ENCODE results near the gene TSPAN10.
"Not testable (repeated sequence)": the region's sequence is repeated elsewhere in the genome, so short reads cannot be mapped to it uniquely, and the experiment has no call there.

TSPAN10 gene

DNA sequence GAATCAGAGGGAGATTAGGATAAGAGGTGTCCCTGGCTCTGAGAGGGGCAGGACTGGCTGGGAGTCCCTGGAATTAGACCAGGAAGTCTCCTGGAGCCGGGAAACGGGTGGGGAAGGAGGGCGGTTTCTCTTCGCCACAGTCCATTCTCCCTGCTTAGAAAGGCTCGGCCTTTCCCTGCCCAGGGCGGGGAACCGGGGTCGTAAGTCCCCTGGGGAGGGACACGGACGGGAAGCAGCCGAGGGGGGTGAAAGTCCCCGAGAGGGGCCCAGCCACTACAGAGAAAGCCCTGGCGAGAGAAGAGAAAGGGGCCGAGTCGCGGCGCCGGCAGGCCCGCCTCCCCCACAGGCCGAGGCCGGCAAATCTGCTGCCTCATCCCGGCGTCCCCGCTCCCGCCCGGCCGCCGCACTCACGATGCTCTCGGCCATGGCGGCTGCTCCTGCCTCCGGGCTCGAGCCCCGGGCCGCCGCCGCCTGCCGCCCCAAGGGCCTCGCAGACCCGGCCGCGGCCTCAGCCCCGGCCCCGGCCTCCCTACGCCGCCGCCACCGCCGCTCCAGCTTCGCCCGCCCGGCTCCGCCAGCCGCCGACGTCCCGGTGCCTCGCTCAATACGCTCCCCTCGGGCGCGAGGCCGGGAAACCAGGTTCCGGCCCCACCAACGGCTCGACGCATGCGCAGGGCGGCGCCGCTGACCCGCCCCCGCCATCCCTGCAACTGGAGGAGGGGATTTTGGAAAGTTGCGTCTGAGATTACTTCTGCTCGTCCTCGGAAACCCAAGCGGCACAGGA, at the start of gene TSPAN10, which contains the start of gene NPLOC4:
Gene TSPAN10 (plus strand): TSS at position 692 of the 784 bp plus-strand sequence. CDS start 5,217 bp downstream, outside the sequence.
Gene NPLOC4 (minus strand): TSS at position 608 of the 784 bp plus-strand sequence. CDS start 182 bp downstream, at position 426.
- peak; percentile 45 for DNase-seq (ENCODE audit: low read depth)
- H3K4me3 ChIP-seq (ENCODE audit: low read depth, low read length): peak within 1 kb of the TSS; percentile 92

DNA sequence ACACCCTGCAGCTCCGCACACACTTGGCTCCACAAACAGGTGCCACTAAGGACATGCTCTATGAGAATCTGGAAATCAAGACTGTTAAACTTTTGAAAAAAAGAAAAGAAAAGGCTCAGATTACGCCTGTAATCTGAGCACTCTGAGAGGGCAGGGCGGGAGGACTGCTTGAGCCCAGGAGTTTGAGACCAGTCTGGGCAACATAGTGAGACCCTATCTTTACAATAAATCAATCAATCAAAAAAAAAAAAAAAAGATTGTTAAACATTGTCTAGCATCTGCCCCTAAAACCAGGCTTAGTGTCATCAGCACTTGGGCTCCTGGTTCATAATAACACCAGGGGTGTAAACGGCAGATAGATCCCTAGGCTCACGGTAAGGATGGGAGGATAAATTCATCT, 47.4 kb upstream of the TSPAN10 start:
- H3K4me3 ChIP-seq (ENCODE audit: low read depth, low read length): no peak overlapping the region
- DNase-seq (ENCODE audit: low read depth): no peak

DNA sequence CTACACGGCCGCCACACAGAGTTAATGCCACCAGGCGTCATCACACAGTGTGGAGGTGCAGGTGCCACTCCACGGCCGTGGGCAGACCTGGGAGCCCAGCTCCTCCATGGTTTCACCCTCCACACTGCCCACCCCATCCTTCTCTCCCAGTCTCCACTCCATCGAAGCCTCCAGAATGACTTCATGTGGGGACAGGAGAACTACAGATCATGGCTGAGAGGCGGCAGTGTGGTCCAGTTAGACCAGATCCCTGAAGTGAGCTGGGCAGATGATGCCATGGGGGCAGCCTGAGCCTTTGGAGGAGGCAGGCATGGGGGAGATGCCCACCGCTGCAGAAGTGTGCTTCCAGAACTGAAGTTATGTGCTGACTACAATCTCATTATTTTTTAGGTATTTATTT, 46.9 kb upstream of the TSPAN10 start:
- H3K4me3 ChIP-seq (ENCODE audit: low read depth, low read length): no peak overlapping the region
- no peak for DNase-seq (ENCODE audit: low read depth)

DNA sequence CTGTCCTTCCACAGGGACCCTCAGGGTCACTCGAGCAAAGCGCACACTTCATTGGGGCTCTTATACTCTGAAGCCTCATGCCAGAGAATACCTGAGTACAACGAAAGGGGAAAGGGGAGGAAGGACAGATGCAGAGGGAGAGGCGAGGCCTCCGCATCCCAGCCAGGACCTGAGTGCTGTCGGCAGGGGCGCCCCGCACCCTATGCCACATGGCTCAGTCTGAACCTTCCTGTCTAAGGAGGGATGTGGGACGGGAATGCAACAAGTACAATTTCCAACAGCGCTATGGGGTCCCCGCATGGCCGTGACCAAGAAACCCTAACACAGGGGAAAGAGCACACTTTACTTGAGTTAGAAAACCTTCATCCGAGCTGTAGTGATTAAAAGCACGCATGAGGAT, 45.0 kb upstream of the TSPAN10 start:
- no peak overlapping the region for H3K4me3 ChIP-seq (ENCODE audit: low read depth, low read length)
- no peak for DNase-seq (ENCODE audit: low read depth)

DNA sequence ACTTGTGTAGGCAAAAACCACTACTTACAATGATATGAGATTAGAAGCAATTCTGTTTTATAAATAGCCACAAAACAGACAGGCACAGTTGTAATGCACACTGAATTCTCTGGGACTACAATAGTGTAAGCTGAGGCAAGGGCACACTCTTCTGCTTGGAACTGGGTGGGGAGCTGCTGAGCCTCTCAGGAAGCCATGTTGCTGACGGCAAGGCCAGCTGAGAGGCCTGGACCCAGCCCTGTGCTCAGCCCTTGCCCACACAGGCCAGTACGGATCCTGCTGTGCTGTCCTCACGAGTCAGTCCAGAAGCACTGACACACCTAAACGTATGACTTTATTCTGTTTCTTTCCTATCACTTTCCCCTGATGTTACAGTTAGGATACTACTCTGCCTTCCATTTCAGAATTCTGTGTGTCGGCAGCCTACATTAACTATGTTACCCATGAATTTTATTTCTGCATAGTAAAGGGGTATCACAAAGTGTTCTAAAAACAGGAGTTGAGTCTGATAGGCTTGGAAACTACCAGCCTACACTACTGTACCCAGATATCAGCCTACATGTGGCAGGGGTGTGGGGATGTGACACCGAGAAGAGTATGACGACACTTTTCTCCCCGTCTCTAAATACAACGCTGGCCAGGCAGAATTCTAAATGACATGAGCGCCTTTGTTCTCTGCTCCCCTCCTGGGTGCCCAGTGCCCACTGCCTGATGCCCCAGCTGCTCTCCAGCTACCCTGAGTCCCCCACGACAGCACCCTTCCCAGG, 43.7 kb upstream of the TSPAN10 start:
- H3K4me3 ChIP-seq (ENCODE audit: low read depth, low read length): no peak overlapping the region
- DNase-seq (ENCODE audit: low read depth): no peak

DNA sequence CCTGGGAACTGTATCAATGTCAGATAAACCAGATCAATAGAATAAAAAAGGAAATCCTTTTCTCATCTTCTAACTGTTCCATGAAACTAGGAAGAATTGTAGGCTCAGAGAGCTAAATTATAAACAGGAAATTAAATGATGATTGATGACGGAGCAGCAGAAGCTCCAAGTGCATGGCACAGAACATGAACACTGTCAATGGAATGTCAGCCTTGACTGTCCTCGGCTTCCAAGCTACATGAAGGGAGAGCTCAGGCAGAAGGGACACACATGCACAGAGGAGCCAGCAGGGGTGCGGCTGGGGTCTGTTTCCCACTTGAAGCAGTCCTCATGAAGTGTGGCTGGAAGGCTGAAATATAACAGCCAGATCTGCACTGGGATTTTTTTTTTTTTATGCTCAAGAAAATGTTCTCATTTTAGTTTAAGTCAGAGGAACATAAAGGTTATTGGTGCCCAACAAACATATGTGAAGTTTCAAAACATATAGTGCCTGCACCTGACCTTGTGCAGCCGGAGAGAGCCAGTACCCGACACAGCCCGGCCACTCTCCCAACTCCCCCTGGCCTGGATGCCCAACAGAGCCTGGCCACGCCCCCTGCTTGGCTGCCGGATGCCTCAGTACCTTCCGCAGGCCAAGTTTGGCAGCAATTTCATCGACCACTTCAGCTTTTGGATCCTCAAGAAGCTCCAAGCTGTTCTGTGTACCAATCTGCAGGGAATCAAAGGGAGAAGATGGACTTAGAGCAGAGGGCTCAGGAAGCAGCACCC, 37.1 kb upstream of the TSPAN10 start:
- H3K4me3 ChIP-seq (ENCODE audit: low read depth, low read length): no peak overlapping the region
- no peak for DNase-seq (ENCODE audit: low read depth)

DNA sequence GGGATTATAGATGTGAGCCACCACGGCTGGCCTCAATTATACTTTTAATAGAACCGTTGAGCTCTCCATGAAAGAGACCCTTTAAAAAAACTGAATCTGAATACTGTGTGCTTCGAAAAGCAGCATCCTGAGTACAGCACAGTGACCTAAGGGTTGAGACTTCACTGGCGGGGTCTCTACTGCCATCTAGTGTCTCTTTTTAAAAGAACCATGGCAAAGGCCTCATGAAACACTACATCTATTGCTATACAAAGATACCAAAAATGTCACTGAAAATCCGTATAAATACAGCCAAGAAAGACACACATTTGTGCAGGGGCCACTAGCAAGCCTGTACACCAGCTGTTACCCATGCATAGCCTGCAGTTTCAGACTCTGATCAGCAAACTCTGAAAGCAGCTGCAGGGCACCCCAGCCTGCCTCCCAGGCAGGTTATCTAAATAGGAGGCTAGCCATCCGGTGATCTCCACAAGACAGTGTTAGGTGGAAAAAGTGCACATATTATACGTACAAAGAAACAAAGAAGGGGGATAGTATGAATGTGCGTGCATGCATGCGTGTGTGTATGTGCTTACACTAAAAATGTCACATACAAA, 35.4 kb upstream of the TSPAN10 start:
- DNase-seq (ENCODE audit: low read depth): peak; percentile 47
- no peak overlapping the region for H3K4me3 ChIP-seq (ENCODE audit: low read depth, low read length)

DNA sequence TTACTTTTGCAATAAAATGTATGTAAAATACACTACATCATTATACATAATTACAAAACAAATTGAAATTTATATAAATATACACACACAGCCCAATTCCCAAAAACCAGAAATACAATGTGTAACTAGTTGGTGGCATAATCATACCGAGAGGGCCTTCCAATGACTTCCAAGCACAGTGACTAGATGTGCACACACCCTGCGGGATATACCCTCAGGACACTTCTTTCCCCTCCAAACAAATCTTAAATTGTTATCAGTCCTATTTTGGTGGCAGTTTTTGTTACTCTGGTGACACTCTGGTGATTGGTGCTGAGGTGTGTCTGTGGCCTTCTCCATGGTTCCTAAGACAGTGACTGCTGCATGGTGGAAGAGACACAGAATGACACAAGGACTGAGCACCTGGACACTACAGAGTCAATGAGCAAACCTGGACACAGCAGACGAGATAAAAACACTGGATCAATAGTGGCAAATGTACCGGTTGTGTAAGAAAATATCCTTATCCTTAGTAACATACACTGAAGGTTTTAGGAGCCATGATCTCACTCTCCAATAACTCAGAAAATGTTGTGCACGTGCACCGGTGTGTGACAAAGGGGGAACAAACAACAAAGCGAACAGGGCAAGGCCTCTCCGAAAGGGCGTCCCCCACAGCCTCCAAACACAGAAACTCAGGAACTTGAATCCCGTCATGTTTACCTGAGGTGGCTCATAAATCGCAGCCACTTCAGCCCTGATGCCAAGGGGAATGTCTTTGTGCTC, 33.0 kb upstream of the TSPAN10 start:
- no peak overlapping the region for H3K4me3 ChIP-seq (ENCODE audit: low read depth, low read length)
- no peak for DNase-seq (ENCODE audit: low read depth)

DNA sequence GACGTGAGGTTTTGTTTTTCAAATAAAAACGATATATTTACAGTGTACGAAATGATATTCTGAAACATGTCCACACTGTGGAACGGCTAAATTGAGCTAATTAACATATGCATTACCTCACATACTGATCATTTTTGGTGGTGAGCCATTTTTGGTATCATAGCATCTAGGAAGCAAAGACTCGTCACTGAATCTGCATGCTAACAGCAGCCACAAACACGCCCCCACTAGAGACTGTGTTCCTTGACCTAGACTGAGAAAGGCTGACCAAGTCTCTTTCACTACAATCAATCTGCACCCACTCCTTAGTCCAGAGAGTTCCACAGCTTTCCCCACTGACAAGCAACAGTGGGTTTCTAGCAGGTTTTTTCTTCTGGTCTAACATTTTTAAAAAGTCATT, 29.6 kb upstream of the TSPAN10 start:
- no peak for DNase-seq (ENCODE audit: low read depth)
- no peak overlapping the region for H3K4me3 ChIP-seq (ENCODE audit: low read depth, low read length)

DNA sequence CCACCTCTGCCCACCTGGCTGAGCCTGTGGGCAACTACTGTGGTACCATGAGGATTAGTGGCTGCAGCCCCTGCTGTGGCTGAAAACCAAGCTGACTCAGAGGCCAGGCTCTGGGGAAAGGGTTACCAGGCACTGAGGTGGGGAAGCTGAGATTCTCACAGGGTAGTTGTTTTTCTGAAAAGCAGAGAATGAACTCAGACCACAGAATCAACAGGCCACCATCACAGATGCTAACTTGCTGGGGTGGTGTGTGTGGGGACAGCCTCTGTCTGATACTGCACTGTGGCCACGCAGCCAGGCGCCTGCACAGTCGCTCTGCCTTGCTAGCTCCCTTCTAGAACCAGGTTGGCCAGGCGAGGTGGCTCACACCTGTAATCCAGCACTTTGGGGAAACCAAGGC, 28.9 kb upstream of the TSPAN10 start:
- no peak overlapping the region for H3K4me3 ChIP-seq (ENCODE audit: low read depth, low read length)
- peak; percentile 8 for DNase-seq (ENCODE audit: low read depth)

DNA sequence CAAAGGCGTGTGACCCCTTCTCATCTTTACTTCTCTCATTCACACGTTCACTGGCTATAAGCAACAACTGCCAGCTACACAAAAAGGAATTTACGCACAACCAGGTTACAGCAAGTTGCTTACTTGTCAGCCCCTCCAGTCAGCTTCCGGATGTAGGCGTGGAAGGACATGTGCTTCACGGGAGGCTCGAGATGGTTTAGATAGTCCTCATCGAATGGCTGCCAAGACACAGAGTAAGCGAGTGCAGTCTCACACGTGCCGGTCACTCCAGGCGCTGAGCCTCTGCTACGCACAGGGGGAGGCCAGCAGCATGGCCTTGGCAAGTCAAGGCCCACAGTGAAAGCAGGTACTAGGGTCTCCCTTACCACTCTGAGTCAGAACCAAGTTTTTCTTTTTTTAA, 28.4 kb upstream of the TSPAN10 start:
- H3K4me3 ChIP-seq (ENCODE audit: low read depth, low read length): no peak overlapping the region
- no peak for DNase-seq (ENCODE audit: low read depth)

DNA sequence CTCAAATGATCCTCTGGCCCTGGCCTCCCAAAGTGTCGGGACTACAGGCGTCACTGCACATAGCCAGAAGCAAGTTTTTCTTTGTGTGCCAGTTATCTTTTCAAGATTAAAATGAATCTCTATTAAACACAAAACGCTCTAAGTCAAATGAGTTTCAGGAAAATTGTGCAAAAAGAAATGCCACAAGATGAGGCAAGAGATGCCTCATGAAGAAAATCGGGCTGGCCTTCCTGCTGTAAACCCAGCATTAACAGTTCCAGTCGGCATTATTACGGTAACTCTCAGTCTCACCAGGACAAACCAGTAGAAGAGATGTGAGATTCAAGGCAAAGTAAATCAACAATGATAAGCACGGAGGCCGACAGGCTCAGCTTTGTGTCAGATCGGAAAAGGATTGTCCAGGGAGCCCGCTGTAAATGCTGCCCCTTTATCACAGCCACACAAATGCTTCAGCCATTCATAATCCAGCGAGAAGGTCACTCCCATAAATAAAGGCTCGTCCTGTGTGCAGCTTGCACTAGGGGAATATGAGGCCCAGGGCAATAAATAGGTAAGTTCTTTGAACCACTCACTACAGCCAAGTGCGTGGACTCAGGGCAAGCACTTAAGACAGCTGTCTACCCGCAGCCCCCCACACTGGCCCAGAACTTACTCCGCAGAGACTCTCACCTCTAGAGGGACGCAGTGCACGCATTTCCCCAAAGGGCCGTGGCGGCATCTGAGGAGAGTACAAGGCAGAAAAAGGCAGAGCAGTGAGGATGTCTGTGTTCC, 27.3 kb upstream of the TSPAN10 start:
- no peak for DNase-seq (ENCODE audit: low read depth)
- no peak overlapping the region for H3K4me3 ChIP-seq (ENCODE audit: low read depth, low read length)

DNA sequence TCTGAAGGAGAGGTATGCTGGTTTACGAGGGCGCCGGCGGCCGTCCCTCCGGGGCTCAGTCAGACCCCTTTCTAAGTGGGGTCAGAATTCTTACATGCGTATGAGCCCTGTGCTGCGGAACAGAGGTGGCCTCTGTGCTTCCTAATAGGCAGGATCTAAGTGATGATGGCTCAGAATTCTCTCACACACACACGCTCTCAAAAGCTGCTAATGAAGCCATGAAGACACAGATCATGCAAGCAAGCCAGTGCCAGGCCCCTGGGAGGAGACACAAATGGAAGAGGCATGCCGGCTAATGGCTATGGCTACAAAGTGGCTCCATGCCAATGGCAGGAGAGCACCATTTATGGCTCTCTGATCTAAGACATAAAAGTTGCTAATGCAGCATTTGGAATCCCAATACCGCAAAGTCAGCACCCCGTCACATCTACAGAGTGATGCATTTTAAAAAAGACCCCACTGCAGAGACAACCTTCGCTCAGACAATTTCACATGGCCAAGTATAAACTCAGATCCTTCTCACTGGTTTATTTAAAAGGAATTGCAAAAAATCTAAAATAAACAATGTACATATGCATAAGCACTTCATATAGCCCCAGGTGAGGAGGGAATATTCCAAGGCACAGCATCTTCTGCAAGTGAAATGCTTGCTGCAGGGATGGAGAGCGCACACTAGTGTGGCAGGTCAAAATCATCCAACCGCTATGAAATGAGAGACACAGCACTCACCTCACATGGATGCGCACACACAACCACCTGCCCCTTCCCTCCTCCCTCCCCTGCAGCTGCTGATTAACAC, 24.6 kb upstream of the TSPAN10 start:
- DNase-seq (ENCODE audit: low read depth): no peak
- H3K4me3 ChIP-seq (ENCODE audit: low read depth, low read length): no peak overlapping the region

DNA sequence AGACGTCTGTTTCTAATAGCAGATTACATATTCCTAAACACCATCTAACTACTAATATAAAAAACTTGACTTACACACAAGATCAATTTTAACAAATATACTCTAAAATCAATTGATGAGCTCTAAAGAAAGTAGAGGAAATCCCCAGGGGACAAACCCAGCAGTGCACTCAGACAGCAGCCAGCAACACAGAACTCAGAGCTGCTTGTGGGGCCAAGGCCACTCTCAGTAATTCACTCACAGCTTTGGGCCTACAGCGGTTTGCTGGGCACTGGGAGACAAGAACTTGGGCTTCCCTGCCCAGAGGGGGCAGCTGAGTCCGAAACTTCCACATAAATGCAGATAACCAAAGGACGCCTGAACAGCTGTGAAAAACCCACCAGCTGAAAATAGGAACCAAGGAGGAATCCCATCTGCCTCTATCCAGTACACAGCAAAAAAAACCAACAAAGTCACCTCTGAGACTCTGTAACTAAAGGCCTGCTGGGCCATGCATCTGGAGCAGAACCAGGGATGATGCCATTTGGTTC, 21.5 kb upstream of the TSPAN10 start:
- DNase-seq (ENCODE audit: low read depth): no peak
- no peak overlapping the region for H3K4me3 ChIP-seq (ENCODE audit: low read depth, low read length)

DNA sequence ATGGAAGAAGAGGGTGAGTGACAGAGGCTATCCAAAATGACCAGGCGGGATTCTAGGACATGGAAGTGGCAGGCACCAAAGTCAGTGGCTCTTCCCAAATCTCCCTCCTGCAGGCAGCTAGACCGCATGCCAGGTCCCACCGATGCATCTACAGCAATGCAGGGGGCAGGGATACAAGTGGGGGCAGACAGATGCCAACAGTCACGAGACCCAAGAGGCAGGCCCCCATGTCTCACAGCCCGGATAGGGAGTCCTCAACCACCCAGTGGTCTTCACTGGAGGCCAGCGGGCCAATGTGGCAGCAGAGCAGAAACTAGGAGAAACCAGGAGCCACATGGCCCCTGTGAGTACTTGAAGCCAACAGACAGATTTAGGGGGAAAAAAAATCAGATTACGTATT, 20.1 kb upstream of the TSPAN10 start:
- no peak overlapping the region for H3K4me3 ChIP-seq (ENCODE audit: low read depth, low read length)
- no peak for DNase-seq (ENCODE audit: low read depth)

DNA sequence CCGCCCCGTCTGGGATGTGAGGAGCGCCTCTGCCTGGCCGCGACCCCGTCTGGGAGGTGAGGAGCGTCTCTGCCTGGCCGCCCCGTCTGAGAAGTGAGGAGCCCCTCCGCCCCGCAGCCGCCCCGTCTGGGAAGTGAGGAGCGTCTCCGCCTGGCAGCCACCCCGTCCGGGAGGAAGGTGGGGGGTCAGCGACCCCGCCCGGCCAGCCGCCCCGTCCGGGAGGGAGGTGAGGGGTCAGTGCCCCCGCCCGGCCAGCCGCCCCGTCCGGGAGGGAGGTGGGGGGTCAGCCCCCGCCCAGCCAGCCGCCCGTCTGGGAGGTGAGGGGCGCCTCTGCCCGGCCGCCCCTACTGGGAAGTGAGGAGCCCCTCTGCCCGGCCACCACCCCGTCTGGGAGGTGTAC, 18.7 kb upstream of the TSPAN10 start:
- DNase-seq (ENCODE audit: low read depth); H3K4me3 ChIP-seq (ENCODE audit: low read depth, low read length): not testable (repeated sequence)

DNA sequence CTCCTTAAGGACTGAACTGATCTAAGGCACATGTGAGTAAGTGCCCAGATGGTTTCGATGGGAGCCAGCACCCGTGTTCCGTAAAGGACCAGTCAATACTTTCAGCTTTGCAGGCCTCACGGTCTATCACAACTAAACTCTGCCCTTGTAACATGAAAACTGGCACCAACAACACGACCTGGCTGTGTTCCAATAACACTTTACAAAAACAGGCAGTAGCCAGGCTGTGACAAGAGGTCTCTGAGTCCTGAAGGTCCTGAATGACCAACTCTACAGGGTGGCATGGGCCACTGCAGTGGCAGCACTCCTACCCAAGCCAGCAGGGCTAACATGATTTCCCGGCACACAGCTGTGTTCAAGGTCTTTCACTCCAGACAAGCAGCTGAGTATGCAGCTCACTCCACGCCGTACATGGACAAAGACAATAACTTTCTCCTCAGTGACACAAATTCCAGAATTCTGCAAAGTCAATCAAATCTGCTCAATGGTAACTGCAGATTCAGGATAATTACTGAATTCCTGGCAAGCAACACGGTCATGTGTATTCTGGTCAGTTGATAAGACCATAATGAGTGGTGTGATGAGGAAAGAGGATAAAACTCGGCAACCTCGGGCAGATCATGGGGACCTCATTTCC, 15.4 kb upstream of the TSPAN10 start:
- H3K4me3 ChIP-seq (ENCODE audit: low read depth, low read length): no peak overlapping the region
- no peak for DNase-seq (ENCODE audit: low read depth)
